ENCODE results near the gene GNG5. TPM values are rescaled to one million over a fixed set of nuclear protein-coding genes. Genes with fewer than 3 reads are reported as not detected.

GNG5 gene
- total RNA-seq, 4 donors from 2014 or later = 58.3 to 89.2 (median 74.3) TPM

DNA sequence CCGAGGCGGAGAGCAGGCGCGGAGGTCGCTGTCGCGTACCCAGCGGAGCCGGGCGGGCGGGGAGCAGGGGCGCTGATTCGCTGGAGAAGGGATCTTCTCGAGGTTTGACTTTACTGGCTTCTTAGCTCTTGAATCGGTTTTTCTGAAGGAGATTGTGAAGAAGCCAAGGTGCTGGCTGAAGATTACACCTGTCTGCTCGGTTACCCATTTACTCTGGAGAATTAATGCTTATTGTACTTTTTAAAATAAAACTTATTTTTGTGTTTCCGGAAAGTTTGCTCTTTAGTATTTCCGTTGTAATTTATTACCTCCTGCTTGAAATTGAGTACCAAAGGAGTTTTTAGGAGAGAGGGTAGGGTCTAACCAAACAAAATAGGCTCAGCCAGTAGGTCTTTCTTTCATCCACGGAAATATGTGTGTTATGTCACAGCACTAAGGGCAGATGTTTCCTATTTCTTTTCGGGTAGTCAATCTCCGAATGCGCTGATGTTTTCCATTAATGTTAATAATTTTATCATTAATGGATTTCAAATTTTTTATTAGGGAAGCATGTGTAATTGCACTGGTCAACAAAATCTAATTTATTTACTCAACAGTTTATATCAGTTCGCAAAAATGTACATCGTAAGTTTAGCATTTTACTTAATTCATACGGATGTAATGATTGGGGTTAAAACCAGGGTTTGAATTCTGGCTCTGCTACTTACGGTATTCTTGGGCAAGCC is 510 bp upstream of the GNG5 start:
- TF ChIP-seq, protein P1, sequence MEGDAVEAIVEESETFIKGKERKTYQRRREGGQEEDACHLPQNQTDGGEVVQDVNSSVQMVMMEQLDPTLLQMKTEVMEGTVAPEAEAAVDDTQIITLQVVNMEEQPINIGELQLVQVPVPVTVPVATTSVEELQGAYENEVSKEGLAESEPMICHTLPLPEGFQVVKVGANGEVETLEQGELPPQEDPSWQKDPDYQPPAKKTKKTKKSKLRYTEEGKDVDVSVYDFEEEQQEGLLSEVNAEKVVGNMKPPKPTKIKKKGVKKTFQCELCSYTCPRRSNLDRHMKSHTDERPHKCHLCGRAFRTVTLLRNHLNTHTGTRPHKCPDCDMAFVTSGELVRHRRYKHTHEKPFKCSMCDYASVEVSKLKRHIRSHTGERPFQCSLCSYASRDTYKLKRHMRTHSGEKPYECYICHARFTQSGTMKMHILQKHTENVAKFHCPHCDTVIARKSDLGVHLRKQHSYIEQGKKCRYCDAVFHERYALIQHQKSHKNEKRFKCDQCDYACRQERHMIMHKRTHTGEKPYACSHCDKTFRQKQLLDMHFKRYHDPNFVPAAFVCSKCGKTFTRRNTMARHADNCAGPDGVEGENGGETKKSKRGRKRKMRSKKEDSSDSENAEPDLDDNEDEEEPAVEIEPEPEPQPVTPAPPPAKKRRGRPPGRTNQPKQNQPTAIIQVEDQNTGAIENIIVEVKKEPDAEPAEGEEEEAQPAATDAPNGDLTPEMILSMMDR (IDR thresholded peaks at IDR 0.05) = no peak
- DNase-seq (ENCODE audit: low spot score) = no peak
- no peak for ATAC-seq (ENCODE audit: low FRiP score)

DNA sequence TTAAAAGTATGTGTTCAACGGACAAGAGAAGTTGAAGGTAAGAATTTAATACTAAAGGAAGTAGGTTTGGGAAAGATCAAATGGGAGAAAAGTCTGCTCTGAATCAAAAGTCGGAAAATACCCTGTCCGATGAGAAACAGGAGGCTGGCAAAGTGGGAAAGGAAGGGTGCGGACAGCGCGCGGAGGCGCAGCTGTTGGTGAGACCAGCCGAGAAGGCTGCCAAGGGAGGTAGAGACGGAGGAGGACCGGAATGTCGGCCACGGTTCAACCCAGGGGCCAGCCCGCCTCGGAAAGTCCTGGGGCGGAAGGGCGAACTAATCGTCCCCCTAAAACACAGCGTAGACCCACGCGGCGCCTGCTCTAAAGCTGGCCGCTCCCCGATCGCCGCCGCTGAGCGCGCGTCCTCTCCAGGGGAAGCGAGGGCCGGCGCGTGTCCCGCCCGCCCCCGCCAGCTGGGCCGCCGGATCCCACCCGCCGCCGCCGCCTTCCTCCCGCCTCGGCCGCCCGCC is 834 bp downstream of the GNG5 start:
- TF ChIP-seq, protein P1 (IDR thresholded peaks at IDR 0.05) = no peak
- DNase-seq (ENCODE audit: low spot score) = peak; percentile 27
- ATAC-seq (ENCODE audit: low FRiP score) = peak; percentile 74

DNA sequence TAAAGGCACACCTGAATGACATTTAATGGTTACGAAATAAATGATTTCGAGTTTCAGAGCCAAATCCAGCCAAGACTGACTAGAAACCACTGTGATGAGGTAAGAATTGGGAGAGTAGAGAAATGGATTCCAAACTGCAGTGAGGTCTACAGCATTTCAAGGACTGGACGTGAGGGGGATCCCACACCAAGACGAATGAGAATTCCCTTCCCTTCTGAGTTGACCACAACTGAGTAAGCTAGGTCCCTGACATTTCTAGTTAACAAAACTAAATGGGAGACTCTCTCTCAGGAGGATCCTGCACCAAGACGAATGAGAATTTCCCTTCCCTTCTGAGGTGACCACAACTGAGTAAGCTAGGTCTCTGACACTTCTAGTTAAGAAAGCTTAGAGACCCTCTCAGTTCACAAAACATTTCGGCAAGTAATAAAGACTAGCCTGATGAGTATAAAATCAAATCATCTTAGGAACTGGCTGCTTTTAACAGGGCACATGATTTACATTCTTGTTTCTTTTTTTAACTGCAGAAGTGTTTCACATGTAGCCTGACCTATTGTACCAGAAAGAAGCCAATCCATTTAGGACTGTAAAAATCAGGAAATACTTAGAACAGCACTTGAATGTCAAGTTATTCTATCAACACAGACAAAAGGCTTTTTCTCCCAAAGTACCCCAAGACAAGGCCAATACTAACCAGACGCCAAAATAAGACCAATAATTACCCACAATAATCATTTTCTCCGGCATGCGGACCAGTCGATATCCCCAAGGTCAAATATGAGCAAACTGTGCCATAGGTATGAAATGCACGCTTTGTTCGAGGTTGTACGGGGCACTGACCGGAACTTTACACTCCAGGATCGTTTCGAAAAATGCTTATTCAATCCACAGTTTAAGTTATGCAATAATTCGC is 1.5 kb downstream of the GNG5 start:
- DNase-seq (ENCODE audit: low spot score) = no peak
- ATAC-seq (ENCODE audit: low FRiP score) = no peak
- TF ChIP-seq, protein P1 (IDR thresholded peaks at IDR 0.05) = no peak

DNA sequence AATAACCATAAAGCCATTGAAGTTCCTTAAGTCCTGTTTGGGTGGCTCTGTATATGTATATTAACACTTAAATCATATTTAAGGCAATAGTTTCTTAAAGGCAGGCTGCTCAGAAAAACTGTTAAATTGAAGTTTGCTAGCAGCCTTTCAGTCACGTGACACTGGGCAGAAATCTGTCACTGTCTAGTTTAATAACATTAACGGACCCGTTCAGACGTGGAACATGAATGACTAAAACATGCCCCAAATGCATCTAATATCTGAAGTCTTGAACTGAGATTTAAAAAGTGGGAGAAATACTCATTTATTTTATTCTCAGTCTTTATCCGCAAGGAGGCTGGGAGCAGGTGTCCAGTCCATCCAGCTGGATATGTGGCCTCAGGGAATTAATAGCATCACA is 3.5 kb downstream of the GNG5 start:
- ATAC-seq (ENCODE audit: low FRiP score) (no peak), DNase-seq (ENCODE audit: low spot score) (no peak)
- TF ChIP-seq, protein P1 (IDR thresholded peaks at IDR 0.05) = no peak

DNA sequence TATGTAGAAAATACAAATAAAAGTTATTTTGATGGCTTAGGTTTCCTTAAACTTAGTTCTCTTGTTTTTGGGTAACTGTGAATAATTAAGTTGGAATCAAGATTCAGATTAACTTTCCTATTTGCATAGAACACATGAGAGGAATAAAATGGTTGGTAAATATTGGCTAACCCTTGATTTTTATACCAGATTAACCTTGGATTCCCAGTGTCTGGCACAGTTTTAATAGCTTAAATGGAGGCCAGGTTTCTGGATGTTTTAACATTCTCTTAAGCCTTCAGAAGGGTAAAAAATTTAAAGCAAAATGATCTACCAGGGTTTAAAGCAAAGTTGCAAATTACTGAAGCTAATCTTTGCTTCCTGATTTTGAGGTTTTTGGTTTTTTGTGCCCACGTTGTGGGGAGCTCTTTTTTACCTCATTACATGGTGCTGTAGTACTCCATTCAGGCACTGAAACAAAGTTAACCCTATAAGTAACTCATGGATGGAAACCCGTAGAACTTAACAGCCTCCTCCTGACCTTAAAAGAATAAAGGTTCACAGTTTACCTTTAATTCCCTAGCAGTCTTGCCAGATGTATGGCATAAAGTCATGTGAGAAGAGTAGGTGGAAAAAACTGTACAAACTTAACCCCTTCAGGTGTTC is 8.6 kb downstream of the GNG5 start:
- DNase-seq (ENCODE audit: low spot score) = no peak
- ATAC-seq (ENCODE audit: low FRiP score) = no peak
- TF ChIP-seq, protein P1 (IDR thresholded peaks at IDR 0.05) = no peak

DNA sequence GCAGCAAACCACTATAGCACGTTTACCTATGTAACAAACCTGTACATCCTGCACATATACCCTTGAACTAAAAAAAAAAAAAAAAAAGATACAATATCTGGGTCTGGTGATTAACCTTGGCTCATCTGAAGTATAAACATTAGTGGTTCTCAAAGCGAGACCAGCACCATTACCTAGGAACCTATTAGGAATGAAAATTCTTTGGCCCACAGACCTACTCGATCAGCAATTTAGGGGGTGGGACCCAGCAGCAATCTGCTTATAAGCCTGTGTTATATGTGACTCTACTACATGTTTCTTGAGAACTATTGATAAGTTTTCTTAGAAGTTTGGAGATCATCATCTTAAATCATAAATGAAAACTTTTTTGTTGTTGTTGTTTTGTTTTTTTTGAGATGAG is 9.9 kb downstream of the GNG5 start:
- TF ChIP-seq, protein P1 (IDR thresholded peaks at IDR 0.05) = no peak
- DNase-seq (ENCODE audit: low spot score) = no peak
- ATAC-seq (ENCODE audit: low FRiP score) = no peak

Measured in omental fat pad (tissue), 4 donors.